ENCODE results near the gene NLRC5. TPM values are rescaled to one million over a fixed set of nuclear protein-coding genes. Genes with fewer than 3 reads are reported as not detected.

Gene NLRC5
- total and polyA plus RNA-seq, 7 experiments from 2014 or later = 76.0 to 615 (median 392) TPM

DNA sequence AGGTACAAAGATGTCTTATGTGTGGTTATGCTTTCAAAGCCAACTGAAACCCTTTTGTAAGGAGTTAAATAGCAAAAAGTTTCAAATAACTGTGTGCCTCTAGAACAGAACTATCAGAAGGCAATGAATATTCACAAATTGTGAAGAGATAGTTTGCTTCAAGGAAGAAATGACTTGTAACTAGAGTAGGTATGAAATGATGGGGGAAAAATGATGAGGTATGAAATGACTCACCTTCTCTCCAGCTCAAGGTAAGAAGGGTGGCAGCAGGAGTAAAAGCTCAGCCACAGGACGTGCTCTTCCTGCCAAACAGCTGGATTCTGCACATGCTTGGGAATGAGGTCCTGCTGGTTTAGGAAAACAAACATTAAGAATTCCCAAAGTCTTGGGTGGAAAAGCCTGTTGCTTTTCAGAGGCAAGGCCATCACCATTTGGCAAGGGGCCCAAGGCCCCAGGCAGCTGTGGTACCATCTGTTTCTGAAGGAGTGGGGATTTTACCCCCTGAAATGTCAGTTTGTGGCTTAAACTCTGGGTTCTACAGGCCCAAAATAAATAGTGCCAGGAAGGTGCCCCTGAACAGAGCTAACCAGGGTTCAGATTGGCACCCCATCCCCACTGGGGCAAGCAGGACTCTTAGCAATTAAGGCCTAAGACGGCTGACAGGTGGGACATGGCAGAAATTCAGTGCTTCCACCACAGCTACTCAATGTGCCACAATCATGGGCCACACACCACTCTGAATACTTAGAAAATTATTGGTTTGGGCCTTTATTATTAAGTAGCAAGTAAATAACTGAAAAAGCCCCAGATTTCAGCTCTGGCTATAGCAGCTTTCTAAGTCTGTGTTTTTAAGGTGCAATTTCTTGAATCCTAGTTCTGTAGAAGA, 44.2 kb upstream of the NLRC5 start:
- Mint-ChIP-seq H3K27ac (peak overlapping the region in 6 of 9 donors; percentile 11 to 81 (median 27)), H3K36me3 (peaks cover 0 to 28% (median 11%) of the 10 kb centered on the region in 5 donors), H3K9me3 (no peaks in the 10 kb centered on the region), H3K4me3 (no peak overlapping the region), H3K27me3 (no peaks in the 10 kb centered on the region), H3K4me1 (peaks cover 0 to 38% (median 1%) of the 10 kb centered on the region in 7 donors)
- Histone ChIP-seq H3K27me3 (ENCODE audit: control insufficient read depth in 2 of 2, insufficient read depth in 2 of 2, low read length in 2 of 2) (no peaks in the 10 kb centered on the region), H3K4me1 (ENCODE audit: control insufficient read depth in 2 of 2, insufficient read depth in 2 of 2, low read length in 2 of 2) (peaks cover 0 to under 1% of the 10 kb centered on the region in 2 donors), H3K27ac (ENCODE audit: low read depth, low read length) (no peak overlapping the region), H3K9me3 (ENCODE audit: control insufficient read depth in 2 of 3, low read length in 3 of 3) (no peaks in the 10 kb centered on the region), H3K36me3 (ENCODE audit: control insufficient read depth in 2 of 3, insufficient read depth in 3 of 3, low read length in 3 of 3) (peaks cover 12 to 51% (median 24%) of the 10 kb centered on the region in 3 experiments), H3K4me3 (ENCODE audit: low read length) (no peak overlapping the region)
- ChIA-PET POLR2A (interaction anchor here (5.9 kb wide), 1 partner anchor 12 kb away, joined by 32 read pairs; the partner anchor contains the start of gene HERPUD1), CTCF (interaction anchor here (0.7 kb wide), 1 partner anchor 14 kb away, joined by 3 read pairs; no protein-coding TSS in a partner anchor)
- intact Hi-C loops (cut with micrococcal nuclease) = no loop called here
- DNase-seq (no peak), ATAC-seq (no peak)

- intact Hi-C loops (cut with micrococcal nuclease) = no loop called here
- H3K4me3 ChIP-seq (ENCODE audit: low read length) = no peak overlapping the region
- Mint-ChIP-seq H3K27ac (peak overlapping the region in 1 of 9 donors; percentile 18), H3K4me3 (no peak overlapping the region), H3K36me3 (peaks cover 0 to 27% (median 10%) of the 10 kb centered on the region in 5 donors), H3K4me1 (peaks cover 0 to 38% (median 3%) of the 10 kb centered on the region in 7 donors), H3K27me3 (no peaks in the 10 kb centered on the region), H3K9me3 (no peaks in the 10 kb centered on the region)
- H3K27me3 ChIP-seq (ENCODE audit: control insufficient read depth in 2 of 2, insufficient read depth in 2 of 2, low read length in 2 of 2) = no peaks in the 10 kb centered on the region
- no peaks in the 10 kb centered on the region for H3K4me1 ChIP-seq (ENCODE audit: control insufficient read depth in 2 of 2, insufficient read depth in 2 of 2, low read length in 2 of 2)
- ATAC-seq (no peak), DNase-seq (no peak)
- H3K36me3 ChIP-seq (ENCODE audit: control insufficient read depth in 2 of 3, insufficient read depth in 3 of 3, low read length in 3 of 3) = peaks cover 12 to 43% (median 24%) of the 10 kb centered on the region in 3 experiments
- H3K9me3 ChIP-seq (ENCODE audit: control insufficient read depth in 2 of 3, low read length in 3 of 3) = no peaks in the 10 kb centered on the region
- H3K27ac ChIP-seq (ENCODE audit: low read depth, low read length) = no peak overlapping the region
- ChIA-PET POLR2A (interaction anchor here (5.9 kb wide), 1 partner anchor 13 kb away, joined by 32 read pairs; the partner anchor contains the start of gene HERPUD1), CTCF (no interaction called here)
Observed at GRCh38 chr16:56945847-56946527, 43.4 kb upstream of the NLRC5 start.

DNA sequence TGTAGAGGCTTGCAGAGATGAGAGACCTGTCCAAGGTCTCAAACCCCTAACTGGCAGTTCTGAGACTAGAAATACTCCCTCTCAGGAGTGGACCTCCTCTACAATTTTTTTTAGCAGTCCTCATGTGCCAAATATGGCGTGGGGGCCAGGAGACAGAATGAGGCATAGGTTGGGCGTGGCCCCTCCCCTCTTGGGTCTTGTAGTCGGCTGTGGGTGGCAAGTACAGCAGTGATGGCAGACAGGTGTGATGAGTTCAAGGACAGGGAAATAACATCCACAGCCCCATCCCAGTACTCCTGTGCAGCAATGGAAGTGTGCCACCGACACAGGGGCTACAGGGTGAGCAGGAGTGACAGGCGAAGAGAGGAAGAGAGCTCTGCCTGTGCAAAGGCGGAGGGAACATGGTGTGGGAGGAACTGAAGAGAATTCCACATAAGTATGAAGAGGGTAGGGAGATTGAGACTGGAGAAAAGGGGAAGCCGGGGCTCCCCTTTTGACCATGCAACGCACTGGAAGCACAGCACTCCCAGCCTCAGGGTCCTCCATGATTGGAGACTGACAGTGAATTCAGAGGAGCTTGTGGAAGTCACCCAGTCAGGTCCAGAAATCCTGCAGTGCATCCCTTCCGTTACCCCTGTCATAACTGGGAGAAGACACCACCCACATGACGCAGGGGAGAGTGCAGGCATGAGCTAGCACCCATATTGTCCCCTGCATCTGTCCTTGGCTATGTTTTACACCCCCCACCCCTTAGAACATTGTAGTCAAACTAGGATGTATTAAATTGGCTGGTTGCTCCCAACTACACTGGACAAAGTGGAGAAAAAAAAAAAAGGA, 42.4 kb upstream of the NLRC5 start:
- Histone ChIP-seq H3K4me3 (ENCODE audit: low read length) (no peak overlapping the region), H3K9me3 (ENCODE audit: control insufficient read depth in 2 of 3, low read length in 3 of 3) (no peaks in the 10 kb centered on the region), H3K27me3 (ENCODE audit: control insufficient read depth in 2 of 2, insufficient read depth in 2 of 2, low read length in 2 of 2) (no peaks in the 10 kb centered on the region), H3K4me1 (ENCODE audit: control insufficient read depth in 2 of 2, insufficient read depth in 2 of 2, low read length in 2 of 2) (no peaks in the 10 kb centered on the region), H3K27ac (ENCODE audit: low read depth, low read length) (no peak overlapping the region), H3K36me3 (ENCODE audit: control insufficient read depth in 2 of 3, insufficient read depth in 3 of 3, low read length in 3 of 3) (peaks cover 12 to 36% (median 18%) of the 10 kb centered on the region in 3 experiments)
- H3K9me3 Mint-ChIP-seq = no peaks in the 10 kb centered on the region
- peak overlapping the region in 6 of 9 donors; percentile 18 to 76 (median 62) for H3K27ac Mint-ChIP-seq
- no peak overlapping the region for H3K4me3 Mint-ChIP-seq
- H3K27me3 Mint-ChIP-seq = no peaks in the 10 kb centered on the region
- ChIA-PET CTCF (interaction anchor here (0.6 kb wide), 2 partner anchors 25 to 210 kb away, joined by 3 to 5 read pairs; no protein-coding TSS in a partner anchor), POLR2A (interaction anchor here (0.6 to 5.9 kb wide), 3 partner anchors 8 to 18 kb away, joined by 3 to 32 read pairs (median 3); partner anchors contain the start of gene HERPUD1)
- peaks cover 0 to 41% (median 7%) of the 10 kb centered on the region in 7 donors for H3K4me1 Mint-ChIP-seq
- DNase-seq = no peak
- peaks cover 0 to 23% (median 10%) of the 10 kb centered on the region in 5 donors for H3K36me3 Mint-ChIP-seq
- no peak for ATAC-seq
- intact Hi-C loops (cut with micrococcal nuclease) = no loop called here

GRCh38 chr16:56947604-56947995, 41.8 kb upstream of the NLRC5 start:
- Histone ChIP-seq H3K36me3 (ENCODE audit: control insufficient read depth in 2 of 3, insufficient read depth in 3 of 3, low read length in 3 of 3) (peaks cover 12 to 30% (median 12%) of the 10 kb centered on the region in 3 experiments), H3K27ac (ENCODE audit: low read depth, low read length) (no peak overlapping the region), H3K4me1 (ENCODE audit: control insufficient read depth in 2 of 2, insufficient read depth in 2 of 2, low read length in 2 of 2) (no peaks in the 10 kb centered on the region), H3K9me3 (ENCODE audit: control insufficient read depth in 2 of 3, low read length in 3 of 3) (no peaks in the 10 kb centered on the region), H3K27me3 (ENCODE audit: control insufficient read depth in 2 of 2, insufficient read depth in 2 of 2, low read length in 2 of 2) (no peaks in the 10 kb centered on the region), H3K4me3 (ENCODE audit: low read length) (no peak overlapping the region)
- Mint-ChIP-seq H3K4me3 (no peak overlapping the region), H3K27me3 (no peaks in the 10 kb centered on the region), H3K4me1 (peaks cover 0 to 39% (median 7%) of the 10 kb centered on the region in 7 donors), H3K9me3 (no peaks in the 10 kb centered on the region), H3K27ac (peak overlapping the region in 2 of 9 donors; percentile 46 to 60), H3K36me3 (peaks cover 0 to 20% (median 10%) of the 10 kb centered on the region in 5 donors)
- no peak for DNase-seq
- intact Hi-C loops (cut with micrococcal nuclease) = no loop called here
- POLR2A ChIA-PET = interaction anchor here (0.6 to 5.9 kb wide), 3 partner anchors 9 to 18 kb away, joined by 3 to 32 read pairs (median 3); partner anchors contain the start of gene HERPUD1
- CTCF ChIA-PET = interaction anchor here (0.6 kb wide), 1 partner anchor 211 kb away, joined by 5 read pairs; no protein-coding TSS in a partner anchor
- ATAC-seq = no peak

DNA sequence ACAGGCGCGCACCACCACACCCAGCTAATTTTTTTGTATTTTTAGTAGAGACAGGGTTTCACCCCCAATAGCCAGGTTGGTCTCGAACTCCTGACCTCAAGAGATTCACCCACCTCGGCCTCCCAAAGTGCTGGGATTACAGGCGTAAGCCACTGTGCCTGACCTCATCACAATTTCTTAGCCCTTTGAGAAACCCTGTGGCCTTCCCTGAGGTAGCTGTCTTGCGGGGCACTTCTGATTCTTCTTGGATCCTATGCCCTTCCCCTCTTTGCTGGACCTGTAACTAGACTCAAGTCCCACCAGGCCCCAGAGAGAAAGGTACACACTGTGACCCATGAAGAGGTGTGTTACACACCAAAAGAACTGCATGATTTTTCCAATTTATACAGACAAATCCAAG, 41.1 kb upstream of the NLRC5 start:
- Mint-ChIP-seq H3K27me3 (no peaks in the 10 kb centered on the region), H3K4me1 (peaks cover 0 to 33% (median 7%) of the 10 kb centered on the region in 7 donors), H3K36me3 (peaks cover 0 to 15% (median 6%) of the 10 kb centered on the region in 5 donors), H3K9me3 (no peaks in the 10 kb centered on the region), H3K4me3 (no peak overlapping the region), H3K27ac (peak overlapping the region in 2 of 9 donors; percentile 6 to 56)
- no peak for DNase-seq
- intact Hi-C loops (cut with micrococcal nuclease) = no loop called here
- peaks cover 10 to 23% (median 11%) of the 10 kb centered on the region in 3 experiments for H3K36me3 ChIP-seq (ENCODE audit: control insufficient read depth in 2 of 3, insufficient read depth in 3 of 3, low read length in 3 of 3)
- H3K4me3 ChIP-seq (ENCODE audit: low read length) = no peak overlapping the region
- H3K27ac ChIP-seq (ENCODE audit: low read depth, low read length) = no peak overlapping the region
- ATAC-seq = no peak
- no peaks in the 10 kb centered on the region for H3K27me3 ChIP-seq (ENCODE audit: control insufficient read depth in 2 of 2, insufficient read depth in 2 of 2, low read length in 2 of 2)
- ChIA-PET POLR2A (interaction anchor here (1.0 to 5.9 kb wide), 2 partner anchors 10 to 15 kb away, joined by 3 to 32 read pairs; partner anchors contain the start of gene HERPUD1), CTCF (no interaction called here)
- no peaks in the 10 kb centered on the region for H3K4me1 ChIP-seq (ENCODE audit: control insufficient read depth in 2 of 2, insufficient read depth in 2 of 2, low read length in 2 of 2)
- no peaks in the 10 kb centered on the region for H3K9me3 ChIP-seq (ENCODE audit: control insufficient read depth in 2 of 3, low read length in 3 of 3)
